Tibial nerve (tissue), 4 donors: ENCODE data around the gene SFI1.
"Not testable (repeated sequence)": the region's sequence is repeated elsewhere in the genome, so short reads cannot be mapped to it uniquely, and the experiment has no call there.

Experiments
- EP300 ChIP-seq, 2 donors: sonication (generic); formaldehyde crosslinking; IDR thresholded peaks; one replicate each; pipeline ENCODE4 v1.6.1; 2017; ENCODE audit warnings: antibody characterized with exemption in 2 of 2, mild to moderate bottlenecking in 1 of 2
- POLR2A ChIP-seq, 2 donors: fragments of 450-650 bp; IDR thresholded peaks; one replicate each; pipeline ENCODE4 v1.6.1; 2017; ENCODE audit warnings: antibody characterized with exemption in 2 of 2, mild to moderate bottlenecking in 2 of 2, moderate library complexity in 2 of 2
- TF ChIP-seq, protein P1 (sequence below), 5 experiments: fragments of 200-600 bp in 3 of 5; fragments of 450-650 bp in 2 of 5; sonication (generic) in 3 of 5; IDR thresholded peaks; one replicate each; pipeline ENCODE4 v1.5.1; 2016 to 2019; ENCODE audit warnings: antibody characterized with exemption in 5 of 5, mild to moderate bottlenecking in 3 of 5, moderate library complexity in 2 of 5

DNA sequence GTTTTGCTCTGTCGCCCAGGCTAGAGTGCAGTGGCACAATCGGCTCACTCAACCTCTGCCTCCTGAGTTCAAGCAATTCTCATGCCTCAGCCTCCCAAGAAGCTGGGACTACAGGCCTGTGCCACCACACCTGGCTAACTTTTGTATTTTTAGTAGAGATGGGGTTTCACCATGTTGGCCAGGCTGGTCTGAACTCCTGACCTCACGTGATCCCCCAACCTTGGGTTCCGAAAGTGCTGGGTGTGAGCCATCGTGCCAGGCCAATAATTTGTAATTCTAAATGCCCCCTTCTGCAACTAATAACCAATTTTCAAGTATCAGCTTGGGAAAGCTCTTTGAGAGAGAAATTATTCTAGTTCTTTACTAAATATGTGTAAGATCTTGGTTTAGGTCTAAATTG is 3.0 kb upstream of the SFI1 start:
- TF ChIP-seq, protein P1, sequence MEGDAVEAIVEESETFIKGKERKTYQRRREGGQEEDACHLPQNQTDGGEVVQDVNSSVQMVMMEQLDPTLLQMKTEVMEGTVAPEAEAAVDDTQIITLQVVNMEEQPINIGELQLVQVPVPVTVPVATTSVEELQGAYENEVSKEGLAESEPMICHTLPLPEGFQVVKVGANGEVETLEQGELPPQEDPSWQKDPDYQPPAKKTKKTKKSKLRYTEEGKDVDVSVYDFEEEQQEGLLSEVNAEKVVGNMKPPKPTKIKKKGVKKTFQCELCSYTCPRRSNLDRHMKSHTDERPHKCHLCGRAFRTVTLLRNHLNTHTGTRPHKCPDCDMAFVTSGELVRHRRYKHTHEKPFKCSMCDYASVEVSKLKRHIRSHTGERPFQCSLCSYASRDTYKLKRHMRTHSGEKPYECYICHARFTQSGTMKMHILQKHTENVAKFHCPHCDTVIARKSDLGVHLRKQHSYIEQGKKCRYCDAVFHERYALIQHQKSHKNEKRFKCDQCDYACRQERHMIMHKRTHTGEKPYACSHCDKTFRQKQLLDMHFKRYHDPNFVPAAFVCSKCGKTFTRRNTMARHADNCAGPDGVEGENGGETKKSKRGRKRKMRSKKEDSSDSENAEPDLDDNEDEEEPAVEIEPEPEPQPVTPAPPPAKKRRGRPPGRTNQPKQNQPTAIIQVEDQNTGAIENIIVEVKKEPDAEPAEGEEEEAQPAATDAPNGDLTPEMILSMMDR (IDR thresholded peaks at IDR 0.05): not testable (repeated sequence)
- TF ChIP-seq POLR2A, EP300 (IDR thresholded peaks at IDR 0.05): not testable (repeated sequence)
